NCI-H524 (cell line): ENCODE measurements around the gene CAPRIN2.

Experiments
- DNase-seq, 2 experiments: peaks; one replicate each; lab custom pipeline; 2025; lab: John Stamatoyannopoulos, UW

CAPRIN2 gene

DNA sequence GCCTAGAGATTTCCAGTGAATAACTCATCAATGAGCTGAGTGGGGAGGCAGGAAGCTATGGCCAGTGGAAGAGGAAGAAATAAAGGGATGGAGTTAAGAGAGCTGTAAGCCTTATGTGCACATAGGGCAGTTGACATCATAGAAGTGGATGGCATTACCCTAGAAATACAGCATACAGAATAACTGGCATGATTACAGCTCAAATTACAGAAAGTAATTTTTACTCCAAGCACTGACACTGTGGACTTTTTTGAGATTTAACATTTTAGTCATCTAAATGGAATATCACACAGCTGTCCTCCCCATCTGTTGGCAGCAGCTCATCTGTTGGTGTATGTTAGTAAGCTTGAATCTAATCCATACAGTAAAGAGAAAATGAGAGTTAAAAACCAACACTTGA, 53.7 kb downstream of the CAPRIN2 start:
- DNase-seq, result peak; percentile 20 to 86

- DNase-seq, result no peak
These were observed 54.4 kb downstream of the CAPRIN2 start for GRCh38 chr12:30700216-30700900.

GRCh38 chr12:30698346-30698745, 56.4 kb downstream of the CAPRIN2 start:
- no peak for DNase-seq

- no peak for DNase-seq
These were observed 57.8 kb downstream of the CAPRIN2 start for GRCh38 chr12:30696943-30697342.

DNA sequence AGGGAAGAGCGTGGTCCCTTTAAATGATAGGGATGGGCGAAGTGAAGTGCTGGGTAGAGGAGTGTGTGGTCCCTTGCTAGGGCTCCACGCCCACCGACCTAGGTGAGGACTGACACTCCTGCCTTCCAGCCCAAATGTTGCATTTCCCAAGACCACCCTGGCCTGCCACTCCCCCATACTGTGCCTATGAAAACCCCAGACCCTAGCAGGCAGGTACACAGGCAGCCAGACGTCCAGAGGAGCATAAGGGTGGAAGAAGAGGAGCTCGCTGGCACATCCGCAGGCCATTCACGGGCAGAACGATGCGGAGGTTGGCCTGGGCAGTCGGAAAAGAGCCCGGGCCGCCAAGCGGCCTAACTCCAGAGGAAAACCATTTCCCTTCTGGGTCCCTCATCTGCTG, 58.3 kb downstream of the CAPRIN2 start:
- DNase-seq, result no peak

- no peak for DNase-seq
These were observed 58.7 kb downstream of the CAPRIN2 start for GRCh38 chr12:30696103-30696408.

GRCh38 chr12:30695199-30696102, 59.3 kb downstream of the CAPRIN2 start, which contains the start of gene IPO8:
Gene IPO8 (minus strand): TSS chr12:30695869. CDS start chr12:30695647, 222 bp downstream.
- peak; percentile 90 to 93 for DNase-seq

GRCh38 chr12:30694412-30695198, 60.1 kb downstream of the CAPRIN2 start:
- DNase-seq, result peak; percentile 37 to 78

GRCh38 chr12:30692470-30692869, 62.3 kb downstream of the CAPRIN2 start:
- no peak for DNase-seq

GRCh38 chr12:30691122-30691879, 63.5 kb downstream of the CAPRIN2 start:
- DNase-seq, result peak in 1 of 2 experiments; percentile 59

GRCh38 chr12:30687265-30687986, 67.3 kb downstream of the CAPRIN2 start:
- peak in 1 of 2 experiments; percentile 13 for DNase-seq

- no peak for DNase-seq
These were observed 75.5 kb downstream of the CAPRIN2 start for GRCh38 chr12:30679241-30679640.

DNA sequence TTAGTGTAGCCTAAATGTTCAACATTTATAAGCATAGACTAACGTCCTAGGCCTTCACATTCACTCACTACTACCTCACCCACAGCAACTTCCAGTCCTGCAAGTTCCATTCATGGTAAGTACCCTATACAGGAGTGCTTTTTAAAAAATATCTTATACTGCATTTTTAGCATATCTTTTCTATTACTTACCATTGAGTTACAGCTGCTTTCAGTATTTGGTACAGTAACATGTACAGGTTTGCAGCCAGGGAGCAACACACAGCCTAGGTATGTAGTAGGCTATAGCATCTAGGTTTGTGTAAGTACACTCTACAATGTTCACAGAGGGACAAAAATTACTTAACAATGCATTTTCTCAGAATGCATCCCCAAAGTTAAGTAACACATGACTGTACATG, 76.5 kb downstream of the CAPRIN2 start:
- DNase-seq, result no peak

DNA sequence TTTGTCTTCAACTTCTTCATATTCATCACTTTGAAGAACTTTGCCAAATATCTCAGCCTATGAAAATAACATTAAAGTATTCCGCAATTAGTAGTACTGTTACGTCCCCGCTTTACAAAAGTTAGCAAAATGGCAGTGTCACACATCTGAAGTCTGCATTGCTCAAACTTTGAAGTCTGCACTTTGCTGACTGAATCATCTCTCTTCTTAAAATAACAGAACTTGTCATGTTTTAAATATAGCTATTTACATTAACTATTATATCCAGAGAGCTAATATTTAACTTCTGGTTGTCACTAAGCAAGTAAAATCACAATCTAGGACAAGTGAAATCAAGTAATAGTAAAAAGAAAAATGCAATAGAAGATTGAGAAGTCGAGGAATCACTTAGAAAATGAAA, 93.5 kb downstream of the CAPRIN2 start:
- DNase-seq, result no peak
